DND-41 (cell line): ENCODE measurements around the gene LCORL.

Experiments
- ATAC-seq: fragments of 200-7000 bp; cut with Tn5 transposase; 3 replicates; pipeline ENCODE4 v1.9.1; 2021; ENCODE audit warnings: low read depth; ENCODE audit not compliant: insufficient read depth
- DNase-seq: peaks from one replicate; pipeline ENCODE4 v3.0.0-alpha.2; 2020
- H2AFZ ChIP-seq: 2 replicates; pipeline ENCODE4 v1.6.0; 2012; ENCODE audit warnings: low read depth, low read length
- H3K27ac ChIP-seq: 2 replicates; pipeline ENCODE4 v1.5.1; 2012; ENCODE audit warnings: low read length, inconsistent platforms
- H3K27me3 ChIP-seq: fragments of 200-600 bp; sonication (generic); 2 replicates; pipeline ENCODE4 v1.6.0; 2012; ENCODE audit warnings: low read length, mild to moderate bottlenecking, inconsistent platforms; ENCODE audit not compliant: insufficient read depth, poor library complexity
- H3K36me3 ChIP-seq: 2 replicates; pipeline ENCODE4 v1.5.1; 2012; ENCODE audit warnings: low read length, inconsistent platforms; ENCODE audit not compliant: insufficient read depth
- H3K4me1 ChIP-seq: 2 replicates; pipeline ENCODE4 v1.5.1; 2012; ENCODE audit warnings: mild to moderate bottlenecking, low read length; ENCODE audit not compliant: insufficient read depth
- H3K4me2 ChIP-seq: 2 replicates; pipeline ENCODE4 v1.6.0; 2012; ENCODE audit warnings: mild to moderate bottlenecking, moderate library complexity, low read length, inconsistent platforms; ENCODE audit not compliant: insufficient read depth
- H3K4me3 ChIP-seq, 2 experiments: fragments of 200-600 bp in 1 of 2; shearing (Covaris generic) in 1 of 2; 2 replicates each; pipeline ENCODE4 v1.5.1; 2012 to 2016; ENCODE audit warnings: inconsistent platforms in 2 of 2, low read length in 2 of 2, mild to moderate bottlenecking in 2 of 2, low read depth in 1 of 2, moderate library complexity in 1 of 2
- H3K79me2 ChIP-seq: 2 replicates; pipeline ENCODE4 v1.6.0; 2012; ENCODE audit warnings: low read length, inconsistent platforms; ENCODE audit not compliant: insufficient read depth
- H3K9ac ChIP-seq: 2 replicates; pipeline ENCODE4 v1.6.0; 2012; ENCODE audit warnings: low read depth, mild to moderate bottlenecking, inconsistent platforms, low read length, moderate library complexity
- H3K9me3 ChIP-seq: 2 replicates; pipeline ENCODE4 v1.5.1; 2012; ENCODE audit warnings: low read length, moderate library complexity, mild to moderate bottlenecking, inconsistent platforms; ENCODE audit not compliant: insufficient read depth, severe bottlenecking
- H4K20me1 ChIP-seq: 2 replicates; pipeline ENCODE4 v1.6.0; 2012; ENCODE audit warnings: low read length; ENCODE audit not compliant: insufficient read depth
- CTCF ChIP-seq: IDR thresholded peaks from 2 replicates; pipeline ENCODE4 v1.5.1; 2012; ENCODE audit warnings: borderline replicate concordance, low read length, moderate library complexity, mild to moderate bottlenecking; ENCODE audit not compliant: poor library complexity, severe bottlenecking; ENCODE audit errors: extremely low read depth
- EZH2 ChIP-seq: IDR thresholded peaks from 3 replicates; pipeline ENCODE4 v1.6.1; 2012; ENCODE audit warnings: borderline replicate concordance, low read depth, mild to moderate bottlenecking, moderate library complexity, low read length, inconsistent platforms; ENCODE audit not compliant: severe bottlenecking

The LCORL gene

DNA sequence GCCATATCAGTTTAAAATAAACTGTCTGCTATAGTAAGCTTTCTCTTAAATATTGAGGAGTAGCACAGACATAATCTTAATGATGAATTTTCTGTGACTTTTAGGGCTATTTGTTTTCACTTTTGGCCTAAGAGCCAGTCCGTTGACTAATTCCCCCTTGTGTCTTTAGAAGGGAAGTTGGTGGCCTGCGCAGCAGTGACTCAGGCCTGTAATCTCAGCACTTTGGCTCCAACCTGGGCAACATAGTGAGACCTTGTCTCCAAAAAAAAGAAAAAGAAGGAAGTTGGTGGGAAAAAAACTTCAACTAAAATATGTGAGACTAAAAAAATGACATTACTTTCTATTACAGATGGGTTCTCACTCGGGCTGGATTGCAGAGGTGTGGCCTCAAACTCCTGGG, 207.4 kb downstream of the LCORL start:
- TF ChIP-seq CTCF: no peak
- no peak for TF ChIP-seq EZH2
- no peaks in the 10 kb centered on the region for H3K27me3 ChIP-seq
- peak overlapping the region; percentile 81; the same call in 1 of the 2 replicates for H3K4me2 ChIP-seq
- peaks cover 98% of the 10 kb centered on the region for H3K79me2 ChIP-seq
- H3K4me3 ChIP-seq: peak overlapping the region in 1 of 2 experiments; percentile 16; a peak in 1 of 4 replicates
- H3K9ac ChIP-seq: no peak overlapping the region
- peaks cover 40% of the 10 kb centered on the region for H3K4me1 ChIP-seq
- H2AFZ ChIP-seq: no peak overlapping the region
- no peak for ATAC-seq
- DNase-seq: no peak
- peaks cover 69% of the 10 kb centered on the region for H3K36me3 ChIP-seq
- no peaks in the 10 kb centered on the region for H3K9me3 ChIP-seq
- H4K20me1 ChIP-seq: peaks cover 35% of the 10 kb centered on the region
- no peak overlapping the region for H3K27ac ChIP-seq

- Histone ChIP-seq H3K36me3 (peaks cover 67% of the 10 kb centered on the region), H3K79me2 (peaks cover 98% of the 10 kb centered on the region), H3K27me3 (no peaks in the 10 kb centered on the region), H3K4me1 (peaks cover 54% of the 10 kb centered on the region), H2AFZ (no peak overlapping the region), H3K4me3 (peak overlapping the region; percentile 77 to 95; a peak in 3 of 4 replicates), H3K9me3 (no peaks in the 10 kb centered on the region), H4K20me1 (peaks cover 47% of the 10 kb centered on the region), H3K9ac (peak overlapping the region; percentile 92), H3K4me2 (peak overlapping the region; percentile 81), H3K27ac (peak overlapping the region; percentile 97; the same call in 1 of the 2 replicates)
- ATAC-seq: no peak
- no peak for DNase-seq
- TF ChIP-seq CTCF: no peak
- no peak for TF ChIP-seq EZH2
Measured at GRCh38 chr4:17812801-17813200, 208.8 kb downstream of the LCORL start.

- TF ChIP-seq EZH2 (no peak), CTCF (no peak)
- ATAC-seq (no peak), DNase-seq (no peak)
- Histone ChIP-seq H3K27ac (peak overlapping the region; percentile 97), H3K9me3 (no peaks in the 10 kb centered on the region), H3K9ac (peak overlapping the region; percentile 92), H3K79me2 (peaks cover 98% of the 10 kb centered on the region), H3K4me3 (peak overlapping the region; percentile 77 to 95), H3K36me3 (peaks cover 67% of the 10 kb centered on the region), H3K4me1 (peaks cover 59% of the 10 kb centered on the region), H4K20me1 (peaks cover 51% of the 10 kb centered on the region), H3K4me2 (peak overlapping the region; percentile 81), H3K27me3 (no peaks in the 10 kb centered on the region), H2AFZ (no peak overlapping the region)
Measured at GRCh38 chr4:17812125-17812524, 209.4 kb downstream of the LCORL start.

DNA sequence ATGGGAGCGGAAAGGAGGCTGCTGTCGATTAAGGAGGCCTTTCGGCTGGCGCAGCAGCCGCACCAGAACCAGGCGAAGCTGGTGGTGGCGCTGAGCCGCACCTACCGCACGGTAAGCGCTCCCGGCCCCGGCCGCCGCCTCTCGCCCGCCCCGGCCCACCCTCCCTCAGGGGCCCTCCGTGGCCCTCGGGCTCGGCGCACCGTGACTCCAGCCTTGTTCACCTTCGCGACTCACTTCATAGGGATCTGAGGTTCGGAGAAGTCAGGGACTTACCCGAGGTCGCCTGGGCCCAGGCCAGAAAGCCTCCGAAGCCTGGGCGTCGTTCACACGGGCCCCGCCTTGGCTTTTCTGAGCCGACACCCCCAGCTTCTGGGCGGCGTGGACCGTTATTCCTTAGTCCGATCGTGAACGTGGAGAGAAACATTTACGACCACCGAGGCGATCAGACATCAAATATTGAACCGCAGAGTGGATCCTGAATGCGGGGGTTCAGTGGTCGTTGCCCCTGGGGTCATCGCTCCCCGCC, 210.4 kb downstream of the LCORL start:
- Histone ChIP-seq H2AFZ (peak overlapping the region; percentile 85), H4K20me1 (peaks cover 49% of the 10 kb centered on the region)
- TF ChIP-seq CTCF: peak; percentile 6
- TF ChIP-seq EZH2: no peak

More for the DNA sequence above, 210.4 kb downstream of the LCORL start:
- H3K79me2 ChIP-seq: peaks cover 98% of the 10 kb centered on the region
- peak overlapping the region; percentile 81 for H3K4me2 ChIP-seq
- no peaks in the 10 kb centered on the region for H3K27me3 ChIP-seq
- peak overlapping the region; percentile 97 for H3K27ac ChIP-seq
- peak overlapping the region; percentile 77 to 95 for H3K4me3 ChIP-seq
- H3K36me3 ChIP-seq: peaks cover 63% of the 10 kb centered on the region
- H3K4me1 ChIP-seq: peaks cover 57% of the 10 kb centered on the region
- ATAC-seq (peak; percentile 49), DNase-seq (peak; percentile 46)
- no peaks in the 10 kb centered on the region for H3K9me3 ChIP-seq
- peak overlapping the region; percentile 92 for H3K9ac ChIP-seq
